Thoracic aorta (tissue), 2 donors: ENCODE results near the gene VWDE. TPM values are rescaled to one million over a fixed set of nuclear protein-coding genes. Genes with fewer than 3 reads are reported as not detected.

Experiments used
- ATAC-seq: fragments of 150-250 bp; one replicate; pipeline ENCODE4 v1.8.0; 2017; ENCODE audit warnings: low read depth; ENCODE audit not compliant: insufficient number of reproducible peaks, low FRiP score
- DNase-seq: peaks from one replicate; pipeline ENCODE4 v3.0.0-alpha.2; 2020; ENCODE audit warnings: low spot score
- H3K27ac ChIP-seq, 2 donors: fragments of 200-600 bp; sonication (generic); 1 replicate in 1 of 2; 2 replicates in 1 of 2; pipeline ENCODE4 v1.5.1; 2016; ENCODE audit warnings: mild to moderate bottlenecking in 2 of 2, moderate library complexity in 2 of 2
- H3K27me3 ChIP-seq: fragments of 200-600 bp; sonication (generic); replicated peaks from 2 replicates; pipeline ENCODE4 v1.6.0; 2016; ENCODE audit warnings: mild to moderate bottlenecking; ENCODE audit not compliant: insufficient read depth
- H3K36me3 ChIP-seq: fragments of 200-600 bp; sonication (generic); one replicate; pipeline ENCODE4 v1.5.1; 2016
- H3K4me1 ChIP-seq, 2 donors: fragments of 200-600 bp; sonication (generic); 1 replicate in 1 of 2; 2 replicates in 1 of 2; pipeline versions ENCODE4 v1.5.1 to v1.6.0; 2016; ENCODE audit warnings: low read depth in 2 of 2, mild to moderate bottlenecking in 1 of 2; ENCODE audit not compliant: control insufficient read depth in 1 of 2
- H3K4me3 ChIP-seq: fragments of 200-600 bp; sonication (generic); 2 replicates; pipeline ENCODE4 v1.5.1; 2016; ENCODE audit warnings: mild to moderate bottlenecking
- H3K9me3 ChIP-seq: fragments of 200-600 bp; sonication (generic); 2 replicates; pipeline ENCODE4 v1.5.1; 2016
- total RNA-seq, 2 donors: library from RNA; depleted of rRNA; stranded (reverse); fragments of >200 nt; gene quantifications; one replicate each; pipeline versions ENCODE4 v1.1.0 to v1.2.3, GENCODE V29; 2016
- TF ChIP-seq, protein P1 (sequence below): fragments of 200-600 bp; sonication (generic); IDR thresholded peaks from one replicate; pipeline ENCODE4 v1.5.1; 2019; ENCODE audit warnings: antibody characterized with exemption

The VWDE gene
- total RNA-seq, 2 donors from 2014 or later = 0.14 TPM; not detected in 1

DNA sequence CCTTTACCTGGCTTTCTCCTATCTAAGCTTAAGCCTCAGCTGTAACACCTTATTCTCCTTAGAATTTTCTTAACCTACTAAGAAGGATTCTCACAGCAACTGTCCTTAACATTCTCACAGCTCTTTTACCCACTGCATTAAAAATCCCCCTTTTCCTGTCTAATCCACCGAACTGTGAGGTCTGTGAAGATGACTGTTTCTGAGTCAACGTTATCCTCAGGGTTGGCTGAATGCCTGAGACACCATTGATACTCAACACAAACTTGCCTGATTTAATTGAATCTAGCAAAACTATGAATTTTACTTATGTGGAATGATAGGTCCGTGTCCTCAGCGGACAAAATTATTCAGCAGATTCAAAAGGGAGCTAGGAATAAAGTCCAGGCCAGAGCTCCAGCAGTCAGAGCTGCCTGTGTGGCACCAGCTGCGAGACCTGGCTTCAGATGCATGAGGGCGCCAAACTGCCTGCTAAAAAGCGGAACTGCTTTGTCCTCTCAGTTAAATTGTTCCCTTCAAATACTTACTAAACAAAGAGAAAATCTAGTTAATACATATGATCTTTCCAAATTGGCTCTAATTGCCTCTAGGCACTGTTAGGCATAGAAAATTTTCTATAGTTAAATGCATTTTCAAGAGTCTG is 33.4 kb upstream of the VWDE start:
- DNase-seq (no peak), ATAC-seq (no peak)
- Histone ChIP-seq H3K9me3 (no peaks in the 10 kb centered on the region), H3K4me1 (no peaks in the 10 kb centered on the region), H3K27ac (no peak overlapping the region), H3K36me3 (no peaks in the 10 kb centered on the region), H3K27me3 (no peaks in the 10 kb centered on the region), H3K4me3 (no peak overlapping the region)
- TF ChIP-seq, protein P1, sequence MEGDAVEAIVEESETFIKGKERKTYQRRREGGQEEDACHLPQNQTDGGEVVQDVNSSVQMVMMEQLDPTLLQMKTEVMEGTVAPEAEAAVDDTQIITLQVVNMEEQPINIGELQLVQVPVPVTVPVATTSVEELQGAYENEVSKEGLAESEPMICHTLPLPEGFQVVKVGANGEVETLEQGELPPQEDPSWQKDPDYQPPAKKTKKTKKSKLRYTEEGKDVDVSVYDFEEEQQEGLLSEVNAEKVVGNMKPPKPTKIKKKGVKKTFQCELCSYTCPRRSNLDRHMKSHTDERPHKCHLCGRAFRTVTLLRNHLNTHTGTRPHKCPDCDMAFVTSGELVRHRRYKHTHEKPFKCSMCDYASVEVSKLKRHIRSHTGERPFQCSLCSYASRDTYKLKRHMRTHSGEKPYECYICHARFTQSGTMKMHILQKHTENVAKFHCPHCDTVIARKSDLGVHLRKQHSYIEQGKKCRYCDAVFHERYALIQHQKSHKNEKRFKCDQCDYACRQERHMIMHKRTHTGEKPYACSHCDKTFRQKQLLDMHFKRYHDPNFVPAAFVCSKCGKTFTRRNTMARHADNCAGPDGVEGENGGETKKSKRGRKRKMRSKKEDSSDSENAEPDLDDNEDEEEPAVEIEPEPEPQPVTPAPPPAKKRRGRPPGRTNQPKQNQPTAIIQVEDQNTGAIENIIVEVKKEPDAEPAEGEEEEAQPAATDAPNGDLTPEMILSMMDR = no peak

- Histone ChIP-seq H3K27me3 (no peaks in the 10 kb centered on the region), H3K27ac (no peak overlapping the region), H3K9me3 (no peaks in the 10 kb centered on the region), H3K4me3 (no peak overlapping the region), H3K36me3 (no peaks in the 10 kb centered on the region), H3K4me1 (no peaks in the 10 kb centered on the region)
- TF ChIP-seq, protein P1 = no peak
- DNase-seq (no peak), ATAC-seq (no peak)
Measured at GRCh38 chr7:12436126-12436525, 32.5 kb upstream of the VWDE start.

DNA sequence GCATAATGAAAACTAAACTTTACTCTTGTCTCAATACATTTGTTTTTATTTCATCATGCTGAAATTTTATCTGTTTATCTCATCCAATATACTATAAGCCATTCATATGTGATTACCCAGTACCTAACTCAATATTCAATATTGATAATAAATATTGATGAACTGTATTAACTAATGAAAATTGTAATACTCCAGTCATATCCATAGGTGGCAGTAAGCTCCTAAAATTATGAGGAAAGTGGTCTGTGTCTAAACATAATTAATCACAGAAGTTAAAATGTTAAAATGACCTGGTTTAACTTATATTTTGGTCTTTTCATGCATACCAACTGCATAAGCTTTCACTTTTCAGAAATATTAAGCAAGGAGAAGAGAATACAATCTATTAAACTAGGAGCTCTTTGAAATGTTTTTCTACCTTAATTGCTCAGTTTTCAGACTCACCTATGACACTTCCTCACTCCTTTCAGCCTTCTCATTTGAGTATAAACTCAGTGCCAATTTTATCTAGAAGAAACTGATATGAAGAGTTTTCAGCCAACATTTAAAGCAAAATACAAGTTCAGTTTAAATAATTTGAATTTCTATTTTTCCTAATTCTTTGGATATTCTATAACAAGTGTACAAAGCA is 30.5 kb upstream of the VWDE start:
- no peaks in the 10 kb centered on the region for H3K9me3 ChIP-seq
- no peak for DNase-seq
- H3K27ac ChIP-seq = no peak overlapping the region
- H3K4me3 ChIP-seq = no peak overlapping the region
- no peaks in the 10 kb centered on the region for H3K27me3 ChIP-seq
- TF ChIP-seq, protein P1 = no peak
- H3K4me1 ChIP-seq = no peaks in the 10 kb centered on the region
- H3K36me3 ChIP-seq = no peaks in the 10 kb centered on the region
- no peak for ATAC-seq

GRCh38 chr7:12431886-12432556 is 28.4 kb upstream of the VWDE start:
- TF ChIP-seq, protein P1 = no peak
- Histone ChIP-seq H3K4me1 (no peaks in the 10 kb centered on the region), H3K4me3 (no peak overlapping the region), H3K27ac (no peak overlapping the region), H3K36me3 (no peaks in the 10 kb centered on the region), H3K9me3 (no peaks in the 10 kb centered on the region), H3K27me3 (no peaks in the 10 kb centered on the region)
- ATAC-seq = no peak
- no peak for DNase-seq

GRCh38 chr7:12425311-12425710 is 21.6 kb upstream of the VWDE start:
- H3K4me3 ChIP-seq = no peak overlapping the region
- no peaks in the 10 kb centered on the region for H3K9me3 ChIP-seq
- H3K27ac ChIP-seq = no peak overlapping the region
- no peaks in the 10 kb centered on the region for H3K27me3 ChIP-seq
- no peaks in the 10 kb centered on the region for H3K36me3 ChIP-seq
- DNase-seq (no peak), ATAC-seq (no peak)
- no peaks in the 10 kb centered on the region for H3K4me1 ChIP-seq
- TF ChIP-seq, protein P1 = no peak
